Stimulated activated CD4-positive, alpha-beta T cell treated with anti-CD3 and anti-CD28 coated beads, Interleukin-4, amount 100 ng/mL, for 24 hours (primary cell): ENCODE data around the gene VMO1.
A peak's percentile ranks its signal among the peaks of the same experiment; 100 is the strongest.

ENCODE experiments used
- DNase-seq: peaks from one replicate; pipeline ENCODE4 v3.0.0-alpha.2; 2020

Gene VMO1

DNA sequence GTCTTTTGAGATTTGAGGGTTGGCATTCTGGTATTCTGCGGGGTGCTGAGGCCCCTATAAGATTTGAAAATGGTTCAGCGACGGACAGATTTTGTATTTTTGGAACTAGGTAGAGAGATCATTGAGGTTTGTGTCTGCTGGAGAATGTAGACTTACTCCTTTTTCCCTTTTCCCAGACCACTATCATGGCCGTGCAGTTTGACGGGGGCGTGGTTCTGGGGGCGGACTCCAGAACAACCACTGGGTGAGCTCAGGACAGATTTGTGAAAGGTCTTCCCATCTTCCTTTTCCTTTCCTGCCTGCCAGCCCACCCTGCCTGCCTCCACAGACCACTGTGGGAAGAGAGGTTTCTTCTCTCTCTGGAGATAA, 10.4 kb upstream of the VMO1 start:
- DNase-seq = peak; percentile 61

GRCh38 chr17:4795168-4795567, 9.0 kb upstream of the VMO1 start:
- no peak for DNase-seq

GRCh38 chr17:4790705-4791088, 4.5 kb upstream of the VMO1 start:
- DNase-seq = no peak

DNA sequence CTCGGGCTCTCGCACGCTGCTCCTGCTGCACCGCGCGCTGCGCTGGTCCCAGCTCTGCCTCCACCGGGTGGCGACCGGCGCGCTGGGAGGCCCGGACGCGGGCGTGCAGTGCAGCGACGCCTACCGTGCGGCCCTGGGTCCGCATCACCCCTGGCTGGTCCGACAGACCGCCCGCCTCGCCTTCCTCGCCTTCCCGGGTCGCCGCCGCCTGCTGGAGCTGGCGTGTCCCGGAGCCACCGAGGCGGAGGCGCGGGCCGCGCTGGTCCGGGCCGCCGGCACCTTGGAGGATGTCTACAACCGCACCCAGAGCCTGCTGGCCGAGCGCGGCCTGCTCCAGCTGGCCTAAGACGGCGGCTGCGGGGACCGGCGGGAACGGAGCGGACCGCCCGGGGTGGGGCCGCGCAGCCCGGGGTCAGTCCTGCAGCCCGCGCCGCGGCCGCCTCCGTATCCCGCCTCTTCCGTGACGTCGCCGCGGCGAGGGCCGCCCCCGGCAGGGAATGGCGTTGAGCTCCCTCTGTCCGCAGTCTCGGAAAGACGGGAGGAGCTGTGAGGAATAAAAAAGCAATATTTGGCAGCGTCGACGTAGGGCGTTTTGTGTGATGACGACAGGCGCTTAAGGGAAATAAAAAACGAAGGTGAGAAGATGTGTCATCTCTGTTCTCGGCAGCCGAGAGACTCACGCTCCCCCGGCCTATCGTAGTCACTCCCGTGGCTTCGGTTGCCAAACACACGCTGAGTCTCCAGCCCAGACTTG, 4.0 kb upstream of the VMO1 start:
- DNase-seq = peak; percentile 83

DNA sequence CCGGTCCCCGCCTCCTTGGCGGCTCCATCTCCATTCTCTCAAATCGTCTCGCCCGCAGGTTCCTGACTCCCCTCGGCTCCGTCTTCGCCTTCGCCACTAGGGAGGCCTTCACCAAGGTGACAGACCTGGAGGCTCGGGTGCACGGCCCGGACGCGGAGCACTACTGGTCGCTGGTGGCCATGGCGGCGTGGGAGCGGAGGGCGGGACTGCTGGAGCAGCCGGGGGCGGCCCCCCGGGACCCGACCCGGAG, 3.5 kb upstream of the VMO1 start:
- DNase-seq = no peak

DNA sequence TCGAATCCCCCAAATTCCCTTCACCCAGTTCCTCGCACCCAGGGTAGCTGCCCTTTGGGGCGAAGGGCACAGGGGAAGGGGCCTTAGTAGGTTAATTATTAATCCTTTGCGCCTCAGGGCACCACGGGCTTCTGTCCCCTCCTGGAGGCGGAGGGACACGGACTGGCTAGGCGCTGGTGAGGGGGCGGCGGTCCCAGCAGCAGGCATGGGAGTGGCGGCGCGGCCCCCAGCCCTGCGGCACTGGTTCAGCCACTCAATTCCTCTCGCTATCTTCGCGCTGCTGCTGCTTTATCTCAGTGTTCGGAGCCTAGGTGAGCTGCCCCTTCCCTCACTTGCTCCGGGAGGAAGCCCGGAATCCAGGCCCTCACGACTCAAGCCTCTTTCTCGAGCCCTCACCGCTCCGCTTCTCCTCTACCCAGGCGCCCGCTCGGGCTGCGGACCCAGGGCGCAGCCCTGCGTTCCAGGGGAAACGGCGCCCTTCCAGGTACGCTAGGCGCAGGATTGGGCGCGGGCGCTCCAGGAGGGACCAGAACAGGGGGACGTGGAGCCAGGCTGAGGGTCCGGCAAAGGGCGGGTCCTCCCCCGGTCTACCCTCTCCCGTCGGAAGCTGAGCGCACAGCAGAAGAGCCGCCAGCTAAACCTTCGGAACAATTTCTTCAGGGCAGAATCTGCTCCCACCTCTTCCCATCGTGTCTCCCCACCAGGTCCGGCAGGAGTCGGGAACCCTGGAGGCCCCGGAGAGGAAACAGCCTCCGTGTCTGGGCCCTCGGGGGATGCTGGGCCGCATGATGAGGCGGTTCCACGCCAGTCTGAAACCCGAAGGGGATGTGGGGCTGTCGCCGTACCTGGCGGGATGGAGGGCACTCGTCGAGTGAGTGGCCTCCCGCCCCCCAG, 2.9 kb upstream of the VMO1 start, which contains the start of gene GLTPD2:
Gene GLTPD2 (plus strand): TSS at position 158 of the 894 bp plus-strand sequence. CDS start 48 bp downstream, at position 206.
- DNase-seq = no peak

DNA sequence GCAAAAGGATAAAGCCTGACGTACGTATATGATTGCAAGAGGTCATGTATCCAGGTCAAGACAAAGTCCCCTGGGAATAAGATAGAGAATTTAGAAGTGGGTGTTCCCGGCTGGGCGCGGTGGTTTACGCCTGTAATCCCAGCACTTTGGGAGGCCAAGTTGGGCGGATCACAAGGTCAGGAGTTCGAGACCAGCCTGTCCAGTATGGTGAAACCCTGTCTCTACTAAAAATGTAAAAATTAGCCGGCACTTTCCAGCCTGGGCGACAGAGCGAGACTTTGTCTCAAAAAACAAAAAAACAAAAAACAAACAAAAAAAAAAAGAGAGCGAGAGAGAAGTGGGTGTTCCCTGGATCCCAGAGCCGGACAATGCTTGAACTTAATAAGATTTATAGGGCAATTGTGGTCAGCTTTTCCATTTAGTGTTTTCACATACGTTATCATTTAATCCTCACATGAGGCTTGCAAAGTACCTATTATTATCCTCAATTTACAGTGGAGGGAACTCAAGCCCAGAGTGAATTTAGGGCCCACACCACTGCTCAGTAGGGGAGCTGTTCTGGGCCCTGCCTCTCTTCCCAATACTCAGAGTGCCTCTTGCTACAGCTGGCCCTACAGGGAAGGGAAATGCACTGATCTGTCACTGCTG, 2.1 kb upstream of the VMO1 start:
- DNase-seq = no peak

DNA sequence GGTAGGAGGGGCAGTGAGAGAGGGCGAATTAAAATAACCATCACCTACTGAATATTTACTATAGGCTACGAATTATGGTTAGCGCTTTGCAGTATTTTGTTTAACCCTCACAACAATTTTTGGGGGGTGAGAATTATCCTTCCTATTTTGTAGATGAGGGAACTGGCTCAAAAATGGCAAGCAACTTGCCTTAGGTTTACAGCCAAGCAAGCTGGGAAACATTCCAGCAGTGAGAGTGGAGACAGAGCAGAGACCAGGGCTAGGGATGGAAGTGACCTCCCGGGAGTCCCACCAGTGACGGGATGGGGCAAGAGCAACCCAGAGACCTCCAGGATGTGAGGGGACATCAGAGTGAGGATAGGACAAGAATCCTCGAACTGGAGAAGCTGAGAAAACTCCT, 352 bp upstream of the VMO1 start:
- no peak for DNase-seq

GRCh38 chr17:4785311-4786105, 656 bp downstream of the VMO1 start:
- DNase-seq = no peak

DNA sequence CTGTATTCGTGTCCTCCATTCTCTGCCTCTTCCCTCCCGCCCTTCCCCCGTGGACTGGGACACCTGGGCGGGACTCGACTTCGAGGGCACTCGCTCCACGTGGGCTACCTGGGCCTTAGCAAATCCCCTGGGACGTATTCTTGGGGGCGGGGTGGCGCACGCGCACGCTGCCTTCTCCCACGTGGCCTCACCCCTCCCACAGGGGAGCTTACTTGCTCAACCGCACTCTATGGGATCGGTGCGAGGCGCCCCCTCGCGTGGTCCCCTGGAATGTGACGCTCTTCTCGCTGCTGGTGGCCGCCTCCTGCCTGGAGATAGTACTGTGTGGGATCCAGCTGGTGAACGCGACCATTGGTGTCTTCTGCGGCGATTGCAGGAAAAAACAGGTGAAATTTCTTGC, 3.5 kb downstream of the VMO1 start:
- no peak for DNase-seq

DNA sequence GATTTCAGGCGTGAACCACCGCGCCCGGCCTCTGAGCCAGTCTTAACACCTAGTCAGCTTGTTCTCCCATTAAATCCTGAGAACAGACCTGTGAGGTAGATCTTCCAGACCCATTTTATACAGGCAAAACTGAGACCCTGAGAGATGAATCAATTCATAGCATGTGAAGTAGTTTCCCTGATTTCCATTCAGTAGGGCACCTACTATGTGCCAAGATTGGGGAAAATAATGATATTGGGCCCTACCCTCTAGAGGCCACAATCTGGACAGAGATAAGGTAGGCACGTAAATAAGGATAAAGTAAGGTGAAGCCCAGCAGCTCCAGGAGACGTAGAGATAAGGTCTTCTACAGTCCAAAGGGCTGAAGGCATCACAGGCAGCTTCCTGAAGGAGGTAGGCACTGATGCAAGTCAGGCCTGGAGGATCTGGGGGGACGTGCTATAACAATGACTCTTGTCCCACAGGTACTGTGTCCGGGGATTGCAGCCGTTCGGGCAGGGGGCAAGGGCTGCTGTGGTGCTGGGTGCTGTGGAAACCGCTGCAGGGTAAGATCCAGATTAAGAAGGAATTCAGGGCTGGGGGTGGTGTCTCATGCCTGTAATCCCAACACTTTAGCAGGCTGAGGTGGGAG, 5.7 kb downstream of the VMO1 start:
- DNase-seq = no peak

GRCh38 chr17:4777969-4778760, 8.0 kb downstream of the VMO1 start:
- no peak for DNase-seq

DNA sequence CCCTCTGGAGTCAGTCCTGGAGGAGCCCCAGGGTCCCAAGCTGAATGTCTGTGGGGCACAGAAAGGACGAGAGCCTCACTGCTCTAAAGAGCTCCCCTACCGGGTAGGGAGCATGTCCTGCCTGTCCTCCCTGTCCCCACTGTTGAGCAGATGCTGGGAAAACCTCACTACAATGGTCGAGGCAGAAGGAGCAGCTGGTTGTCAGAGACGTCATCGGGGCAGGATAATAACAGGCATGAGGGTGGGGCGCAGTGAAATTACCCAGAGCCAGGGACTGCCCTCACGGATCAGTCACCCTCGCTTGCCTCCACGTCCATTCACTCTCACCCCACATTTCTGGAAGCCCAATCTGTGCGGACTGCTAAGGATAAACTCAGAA, 13.9 kb downstream of the VMO1 start:
- DNase-seq = no peak

DNA sequence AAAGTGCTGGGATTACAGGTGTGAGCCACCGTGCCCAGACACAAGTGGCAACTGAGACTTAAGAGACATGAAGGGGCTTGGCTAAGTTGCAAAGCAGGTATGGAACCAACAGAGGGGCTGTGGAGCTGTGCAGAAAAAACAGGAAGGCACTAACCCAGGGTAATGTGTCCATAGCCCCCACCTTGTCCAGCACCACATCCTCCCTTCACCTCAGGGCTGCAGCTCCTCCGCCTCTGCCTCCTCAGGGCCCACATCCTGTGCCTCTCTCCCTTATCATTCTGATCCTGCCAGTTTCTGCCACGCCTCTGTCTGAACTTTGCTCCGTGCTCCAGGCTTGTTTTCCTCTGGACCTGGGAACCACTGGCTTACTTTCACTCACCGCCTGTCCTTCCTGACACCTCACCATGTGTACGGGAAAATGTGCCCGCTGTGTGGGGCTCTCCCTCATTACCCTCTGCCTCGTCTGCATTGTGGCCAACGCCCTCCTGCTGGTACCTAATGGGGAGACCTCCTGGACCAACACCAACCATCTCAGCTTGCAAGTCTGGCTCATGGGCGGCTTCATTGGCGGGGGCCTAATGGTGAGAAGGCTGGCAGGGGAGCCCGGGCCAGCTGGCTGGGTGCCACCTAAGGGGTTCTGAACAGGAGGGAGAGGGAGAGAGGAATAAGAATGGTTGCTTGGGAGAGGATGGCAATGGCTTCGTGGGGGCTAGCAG, 14.5 kb downstream of the VMO1 start, which contains the start of gene TM4SF5:
Gene TM4SF5 (plus strand): TSS at position 368 of the 716 bp plus-strand sequence. CDS start 37 bp downstream, at position 405.
- no peak for DNase-seq

- DNase-seq = no peak
Observed at GRCh38 chr17:4769628-4770027, 16.5 kb downstream of the VMO1 start.

- DNase-seq = no peak
Observed at GRCh38 chr17:4768298-4768697, 17.9 kb downstream of the VMO1 start.

DNA sequence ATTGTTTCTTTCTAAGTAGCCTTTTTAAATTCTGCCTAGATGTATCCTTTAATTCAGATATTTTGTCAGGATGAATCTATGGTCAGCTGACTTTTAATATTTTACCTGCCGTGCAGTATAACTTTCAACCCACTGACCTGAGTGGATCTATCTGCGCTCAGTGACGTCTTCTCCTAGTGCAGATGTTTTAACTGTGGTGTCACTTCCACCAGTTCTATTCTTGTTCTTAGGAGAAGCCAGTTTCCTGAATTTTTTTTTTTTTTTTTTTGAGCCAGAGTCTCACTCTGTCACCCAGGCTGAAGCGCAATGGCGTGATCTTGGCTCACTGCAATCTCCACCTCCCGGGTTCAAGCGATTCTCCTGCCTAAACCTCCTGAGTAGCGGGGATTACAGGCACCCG, 19.4 kb downstream of the VMO1 start:
- DNase-seq = no peak

- DNase-seq = no peak
Observed at GRCh38 chr17:4766201-4766600, 20.0 kb downstream of the VMO1 start.

DNA sequence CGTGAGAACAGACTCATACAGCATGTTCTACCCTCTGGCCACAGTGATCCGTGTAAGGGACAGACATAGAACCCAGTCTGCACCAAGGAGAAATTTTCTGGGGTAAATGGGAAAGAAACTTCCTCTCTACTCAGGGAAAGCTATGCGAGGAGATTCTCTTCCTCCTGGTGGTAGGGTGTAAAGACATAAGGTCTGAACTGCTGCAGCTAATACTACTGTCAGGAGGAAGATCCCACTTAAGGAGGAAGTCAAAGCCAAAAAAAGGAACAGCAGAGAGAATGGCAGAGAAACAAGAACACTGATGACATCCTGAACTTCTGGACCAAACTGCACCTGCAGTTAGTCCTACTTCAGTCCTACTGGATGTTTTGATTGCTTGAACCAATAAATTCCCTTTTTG, 21.6 kb downstream of the VMO1 start:
- no peak for DNase-seq

- no peak for DNase-seq
Observed at GRCh38 chr17:4759776-4760236, 26.4 kb downstream of the VMO1 start.

- DNase-seq = no peak
Observed at GRCh38 chr17:4753392-4753791, 32.8 kb downstream of the VMO1 start.
